Loucy (cell line): ENCODE measurements around the gene TEDC1.

Experiments used
- H2AFZ ChIP-seq: fragments of 200-600 bp; sonication (generic); 2 replicates; pipeline ENCODE4 v1.6.0; 2016; ENCODE audit warnings: antibody characterized with exemption, mild to moderate bottlenecking, low read length, moderate library complexity
- H3F3A ChIP-seq: fragments of 200-600 bp; 2 replicates; pipeline ENCODE4 v1.6.0; 2016; ENCODE audit warnings: antibody characterized with exemption, low read depth, mild to moderate bottlenecking
- H3K27me3 ChIP-seq: fragments of 200-600 bp; sonication (generic); 2 replicates; pipeline ENCODE4 v1.6.1; 2014; ENCODE audit warnings: low read length, mild to moderate bottlenecking; ENCODE audit not compliant: insufficient read depth, poor library complexity, severe bottlenecking
- H3K36me3 ChIP-seq: fragments of 200-600 bp; sonication (generic); 2 replicates; pipeline ENCODE4 v1.6.1; 2016; ENCODE audit warnings: low read length; ENCODE audit not compliant: insufficient read depth
- H3K4me1 ChIP-seq: fragments of 200-600 bp; sonication (generic); 2 replicates; pipeline ENCODE4 v1.5.1; 2014; ENCODE audit warnings: low read length, mild to moderate bottlenecking; ENCODE audit not compliant: insufficient read depth, poor library complexity, severe bottlenecking
- H3K4me2 ChIP-seq: fragments of 200-600 bp; sonication (generic); 2 replicates; pipeline ENCODE4 v1.6.0; 2014; ENCODE audit warnings: antibody characterized with exemption, low read length, low read depth, mild to moderate bottlenecking; ENCODE audit not compliant: poor library complexity, severe bottlenecking
- H3K4me3 ChIP-seq: fragments of 200-600 bp; sonication (generic); 2 replicates; pipeline ENCODE4 v1.5.1; 2014; ENCODE audit warnings: low read length, mild to moderate bottlenecking, mixed read lengths; ENCODE audit not compliant: poor library complexity, severe bottlenecking
- H3K79me2 ChIP-seq: fragments of 200-600 bp; sonication (generic); 2 replicates; pipeline ENCODE4 v1.6.1; 2014; ENCODE audit warnings: low read length; ENCODE audit not compliant: insufficient read depth
- H3K9ac ChIP-seq: fragments of 200-600 bp; sonication (generic); 2 replicates; pipeline ENCODE4 v1.6.0; 2014; ENCODE audit warnings: mild to moderate bottlenecking, low read depth, low read length, moderate library complexity; ENCODE audit not compliant: poor library complexity, severe bottlenecking
- H3K9me2 ChIP-seq: fragments of 200-600 bp; sonication (generic); replicated peaks from 2 replicates; pipeline ENCODE4 v1.6.1; 2016; ENCODE audit warnings: low read depth, low read length, mixed read lengths
- H3K9me3 ChIP-seq: fragments of 200-600 bp; sonication (generic); 2 replicates; pipeline ENCODE4 v1.6.1; 2014; ENCODE audit warnings: mild to moderate bottlenecking, antibody characterized with exemption, low read length, low read depth; ENCODE audit not compliant: insufficient read depth
- H4K20me1 ChIP-seq: fragments of 200-600 bp; sonication (generic); 2 replicates; pipeline ENCODE4 v1.6.0; 2014; ENCODE audit warnings: antibody characterized with exemption, low read length, mild to moderate bottlenecking; ENCODE audit not compliant: insufficient read depth, poor library complexity, severe bottlenecking
- CTCF ChIP-seq: fragments of 200-600 bp; sonication (generic); conservative IDR thresholded peaks from 2 replicates; pipeline ENCODE4 v1.5.1; 2014; ENCODE audit warnings: mild to moderate bottlenecking, antibody characterized with exemption, low read length
- EZH2phosphoT487 ChIP-seq: fragments of 200-600 bp; IDR thresholded peaks from 2 replicates; pipeline ENCODE4 v1.6.1; 2018; ENCODE audit warnings: antibody characterized with exemption, mild to moderate bottlenecking, moderate library complexity, borderline replicate concordance

The TEDC1 gene

DNA sequence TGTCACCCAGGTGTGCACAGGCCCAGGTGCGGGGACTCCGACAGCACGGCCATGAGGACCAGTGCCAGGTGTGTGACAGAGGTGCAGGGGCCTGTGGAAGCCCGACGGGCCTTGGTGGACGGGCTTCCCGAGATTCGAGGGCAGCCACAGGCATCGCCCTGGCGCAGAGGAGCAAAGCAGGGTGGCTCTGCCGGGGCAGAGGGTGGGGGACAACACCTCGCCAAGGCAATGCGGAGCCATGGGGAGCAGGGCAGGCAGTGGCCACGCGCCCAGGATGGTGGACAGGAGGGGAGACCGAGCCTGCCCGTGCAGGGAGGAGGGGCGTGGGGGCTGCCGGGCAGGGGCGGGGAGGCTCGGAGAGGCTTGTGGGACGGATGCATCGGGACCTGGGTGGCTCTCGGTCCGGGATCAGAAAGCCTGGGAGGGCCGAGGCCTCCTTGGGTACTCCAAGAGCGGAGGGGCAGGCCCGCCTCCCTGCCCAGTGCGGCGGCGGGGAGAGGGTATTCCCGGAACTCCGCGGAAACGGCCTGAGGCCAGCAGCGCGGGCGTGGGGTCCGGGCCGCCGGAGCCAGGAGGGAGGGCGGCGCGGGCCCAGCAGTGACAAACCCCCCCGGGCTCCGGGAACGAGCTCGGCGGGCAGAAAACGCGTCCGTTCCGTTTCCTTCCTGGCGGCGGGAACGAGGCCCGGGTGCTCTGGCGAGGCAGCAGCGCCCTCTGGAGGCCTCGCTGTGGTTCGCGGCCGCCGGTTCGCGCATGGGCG is 37.0 kb downstream of the TEDC1 start:
- Histone ChIP-seq H3K27me3 (no peaks in the 10 kb centered on the region), H3K9me2 (no peaks in the 10 kb centered on the region), H3K4me2 (peak overlapping the region; percentile 79), H3F3A (no peaks in the 10 kb centered on the region), H3K36me3 (no peaks in the 10 kb centered on the region), H3K79me2 (no peaks in the 10 kb centered on the region), H3K4me1 (peaks cover 12% of the 10 kb centered on the region), H3K9ac (peak overlapping the region; percentile 95), H2AFZ (peak overlapping the region; percentile 84), H3K9me3 (no peaks in the 10 kb centered on the region), H3K4me3 (peak overlapping the region; percentile 80), H4K20me1 (no peaks in the 10 kb centered on the region)
- TF ChIP-seq CTCF (peak; percentile 66), EZH2phosphoT487 (no peak)

DNA sequence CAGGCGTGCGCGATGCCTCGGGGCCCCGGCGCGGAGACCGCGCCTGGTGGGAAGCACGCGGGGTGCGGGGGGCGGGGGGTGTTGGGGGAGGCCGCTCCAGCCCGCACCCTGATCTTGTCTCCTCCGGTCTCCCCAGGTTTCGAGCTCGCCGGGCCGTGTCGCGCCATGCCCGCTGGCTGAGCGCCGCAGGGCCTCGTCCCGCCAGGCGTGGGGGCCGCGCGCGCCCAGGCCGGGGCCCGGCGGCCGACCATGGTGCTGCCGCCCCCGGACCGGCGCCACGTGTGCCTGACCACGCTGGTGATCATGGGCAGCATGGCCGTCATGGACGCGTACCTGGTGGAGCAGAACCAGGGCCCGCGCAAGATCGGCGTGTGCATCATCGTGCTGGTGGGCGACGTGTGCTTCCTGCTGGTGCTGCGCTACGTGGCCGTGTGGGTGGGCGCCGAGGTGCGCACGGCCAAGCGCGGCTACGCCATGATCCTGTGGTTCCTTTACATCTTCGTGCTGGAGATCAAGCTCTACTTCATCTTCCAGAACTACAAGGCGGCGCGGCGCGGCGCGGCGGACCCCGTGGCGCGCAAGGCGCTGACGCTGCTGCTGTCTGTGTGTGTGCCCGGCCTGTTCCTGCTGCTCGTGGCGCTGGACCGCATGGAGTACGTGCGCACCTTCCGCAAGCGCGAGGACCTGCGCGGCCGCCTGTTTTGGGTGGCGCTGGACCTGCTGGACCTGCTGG is 37.7 kb downstream of the TEDC1 start:
- Histone ChIP-seq H3K79me2 (no peaks in the 10 kb centered on the region), H3K9me2 (no peaks in the 10 kb centered on the region), H2AFZ (no peak overlapping the region), H4K20me1 (no peaks in the 10 kb centered on the region), H3K4me3 (peak overlapping the region; percentile 80), H3K4me2 (peak overlapping the region; percentile 79), H3K4me1 (peaks cover 12% of the 10 kb centered on the region), H3K9me3 (no peaks in the 10 kb centered on the region), H3K36me3 (no peaks in the 10 kb centered on the region), H3K9ac (peak overlapping the region; percentile 95), H3K27me3 (no peaks in the 10 kb centered on the region), H3F3A (no peaks in the 10 kb centered on the region)
- no peak for TF ChIP-seq CTCF
- TF ChIP-seq EZH2phosphoT487, result no peak

DNA sequence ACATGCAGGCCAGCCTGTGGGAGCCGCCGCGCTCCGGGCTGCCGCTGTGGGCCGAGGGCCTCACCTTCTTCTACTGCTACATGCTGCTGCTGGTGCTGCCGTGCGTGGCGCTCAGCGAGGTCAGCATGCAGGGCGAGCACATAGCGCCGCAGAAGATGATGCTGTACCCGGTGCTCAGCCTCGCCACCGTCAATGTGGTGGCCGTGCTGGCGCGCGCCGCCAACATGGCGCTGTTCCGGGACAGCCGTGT is 38.2 kb downstream of the TEDC1 start:
- H3K36me3 ChIP-seq, result no peaks in the 10 kb centered on the region
- H3K79me2 ChIP-seq, result no peaks in the 10 kb centered on the region
- no peak overlapping the region for H3K4me3 ChIP-seq
- no peak overlapping the region for H2AFZ ChIP-seq
- no peaks in the 10 kb centered on the region for H3K9me2 ChIP-seq
- no peak for TF ChIP-seq CTCF
- no peak for TF ChIP-seq EZH2phosphoT487
- H4K20me1 ChIP-seq, result no peaks in the 10 kb centered on the region
- H3K4me2 ChIP-seq, result no peak overlapping the region
- no peaks in the 10 kb centered on the region for H3F3A ChIP-seq
- no peak overlapping the region for H3K9ac ChIP-seq
- no peaks in the 10 kb centered on the region for H3K9me3 ChIP-seq
- H3K4me1 ChIP-seq, result peaks cover 12% of the 10 kb centered on the region
- H3K27me3 ChIP-seq, result no peaks in the 10 kb centered on the region
